Naive thymus-derived CD4-positive, alpha-beta T cell (primary cell): ENCODE results near the gene CCDC88B. TPM values are rescaled to one million over a fixed set of nuclear protein-coding genes. Genes with fewer than 3 reads are reported as not detected.

Experiments
- ATAC-seq: fragments of 150-1000 bp; cut with Tn5 transposase; 2 replicates; pipeline ENCODE4 v1.10.0; 2021; ENCODE audit warnings: mild to moderate bottlenecking, moderate library complexity
- CTCF ChIA-PET: fragments of 350-600 bp; sonication (Branson Sonifier 250); formaldehyde crosslinking; loops from one replicate; lab custom pipeline; 2021; ENCODE audit warnings: antibody characterized with exemption; lab: Charles Lee
- POLR2A ChIA-PET: fragments of 350-600 bp; sonication (Branson Sonifier 250); formaldehyde crosslinking; loops from one replicate; lab custom pipeline; 2021; ENCODE audit warnings: antibody characterized with exemption, inconsistent platforms; lab: Charles Lee
- DNase-seq, 9 donors: peaks; one replicate each; pipeline versions ENCODE4 v3.0.0 to v3.0.0-alpha.2; 2020 to 2022; ENCODE audit warnings: mixed read lengths in 1 of 9
- H3K27ac ChIP-seq: one replicate; pipeline ENCODE4 v1.7.0; 2013; ENCODE audit warnings: mild to moderate bottlenecking, low read depth, low read length, moderate library complexity
- H3K27me3 ChIP-seq, 2 donors: one replicate each; pipeline ENCODE4 v1.7.0; 2013; ENCODE audit warnings: low read length in 2 of 2, mild to moderate bottlenecking in 2 of 2, moderate library complexity in 2 of 2; ENCODE audit not compliant: control insufficient read depth in 2 of 2, insufficient read depth in 2 of 2
- H3K36me3 ChIP-seq, 3 experiments: 1 replicate in 2 of 3; 2 replicates in 1 of 3; pipeline ENCODE4 v1.7.0; 2013; ENCODE audit warnings: low read length in 3 of 3, mild to moderate bottlenecking in 3 of 3, moderate library complexity in 1 of 3; ENCODE audit not compliant: insufficient read depth in 3 of 3, control insufficient read depth in 2 of 3
- H3K4me1 ChIP-seq, 2 donors: one replicate each; pipeline ENCODE4 v1.7.0; 2013; ENCODE audit warnings: low read length in 2 of 2, mild to moderate bottlenecking in 2 of 2, moderate library complexity in 1 of 2; ENCODE audit not compliant: control insufficient read depth in 2 of 2, insufficient read depth in 2 of 2
- H3K4me3 ChIP-seq: 2 replicates; pipeline ENCODE4 v1.7.0; 2013; ENCODE audit warnings: mild to moderate bottlenecking, low read length
- H3K9me3 ChIP-seq, 3 experiments: 1 replicate in 2 of 3; 2 replicates in 1 of 3; pipeline ENCODE4 v1.7.0; 2013; ENCODE audit warnings: low read length in 3 of 3; ENCODE audit not compliant: control insufficient read depth in 2 of 3
- H3K27ac Mint-ChIP-seq, 9 donors: one replicate each; pipeline ENCODE4 v1.8.0; 2020 to 2022; ENCODE audit warnings: mixed read lengths in 9 of 9, mild to moderate bottlenecking in 8 of 9, moderate library complexity in 5 of 9, inconsistent platforms in 2 of 9
- H3K27me3 Mint-ChIP-seq, 5 donors: one replicate each; pipeline ENCODE4 v1.8.0; 2021 to 2022; ENCODE audit warnings: mixed read lengths in 5 of 5, mild to moderate bottlenecking in 1 of 5
- H3K36me3 Mint-ChIP-seq, 5 donors: one replicate each; pipeline ENCODE4 v1.8.0; 2020 to 2022; ENCODE audit warnings: mixed read lengths in 5 of 5, mild to moderate bottlenecking in 3 of 5, inconsistent platforms in 1 of 5
- H3K4me1 Mint-ChIP-seq, 7 donors: one replicate each; pipeline ENCODE4 v1.8.0; 2020 to 2022; ENCODE audit warnings: mixed read lengths in 7 of 7, mild to moderate bottlenecking in 3 of 7, inconsistent platforms in 1 of 7
- H3K4me3 Mint-ChIP-seq, 10 donors: one replicate each; pipeline ENCODE4 v1.8.0; 2020 to 2022; ENCODE audit warnings: mild to moderate bottlenecking in 10 of 10, mixed read lengths in 10 of 10, moderate library complexity in 6 of 10, inconsistent platforms in 2 of 10
- H3K9me3 Mint-ChIP-seq, 11 donors: one replicate each; pipeline ENCODE4 v1.8.0; 2020 to 2022; ENCODE audit warnings: mixed read lengths in 11 of 11, mild to moderate bottlenecking in 4 of 11, inconsistent platforms in 1 of 11, moderate library complexity in 1 of 11
- intact Hi-C, 2 donors: fragments of 100-400 bp; cut with micrococcal nuclease; formaldehyde crosslinking; loops; one replicate each; pipeline ENCODE4 v1.15.1; 2023
- polyA plus RNA-seq, 2 donors: library from polyadenylated mRNA; unstranded; fragments of 300-500 nt; fragmentation: Illumina TruSeq; gene quantifications; one replicate each; pipeline ENCODE4 v1.2.3, GENCODE V29; 2021
- total RNA-seq, 6 experiments: library from RNA in 5 of 6; stranded (reverse) in 5 of 6; gene quantifications; 1 replicate in 5 of 6; 2 replicates in 1 of 6; pipeline ENCODE4 v1.2.3 and lab custom pipeline; 2021 to 2026

CCDC88B gene
- total and polyA plus RNA-seq, 7 experiments from 2014 or later, result 12.8 to 182 (median 74.3) TPM

DNA sequence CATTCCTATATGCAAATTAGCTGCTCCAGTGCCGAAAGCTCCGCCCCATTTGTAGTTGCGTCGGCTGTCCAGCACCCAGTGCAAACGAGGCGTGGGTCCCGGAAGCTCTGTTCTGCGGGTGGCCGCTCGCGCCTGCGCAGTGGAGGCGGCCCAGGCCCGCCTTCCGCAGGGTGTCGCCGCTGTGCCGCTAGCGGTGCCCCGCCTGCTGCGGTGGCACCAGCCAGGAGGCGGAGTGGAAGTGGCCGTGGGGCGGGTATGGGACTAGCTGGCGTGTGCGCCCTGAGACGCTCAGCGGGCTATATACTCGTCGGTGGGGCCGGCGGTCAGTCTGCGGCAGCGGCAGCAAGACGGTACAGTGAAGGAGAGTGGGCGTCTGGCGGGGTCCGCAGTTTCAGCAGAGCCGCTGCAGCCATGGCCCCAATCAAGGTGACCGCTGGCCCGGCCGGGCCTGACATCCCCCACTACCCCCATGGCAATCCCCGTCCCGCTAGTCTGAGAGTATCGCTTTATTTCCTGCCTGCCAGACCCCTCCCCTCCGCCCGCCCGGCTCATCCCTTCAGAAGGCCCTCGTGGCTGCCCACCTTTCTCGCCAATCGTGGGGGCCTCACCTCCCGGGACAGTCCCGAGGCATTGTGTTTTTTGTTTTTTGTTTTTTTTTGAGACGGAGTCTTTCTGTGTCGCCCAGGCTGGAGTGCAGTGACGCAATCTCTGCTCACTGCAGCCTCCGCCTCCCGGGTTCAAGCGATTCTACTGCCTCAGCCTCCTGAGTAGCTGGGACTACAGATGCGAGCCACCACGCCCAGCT, 21.8 kb upstream of the CCDC88B start, which contains the start of gene PRDX5:
TSS of gene PRDX5 (plus strand) at position 161 of the 805 bp plus-strand sequence. CDS start at position 256, 95 bp downstream.
- peaks cover 0 to 23% (median 6%) of the 10 kb centered on the region in 5 donors for H3K36me3 Mint-ChIP-seq
- H3K4me3 Mint-ChIP-seq, result peak within 1 kb of the TSS; percentile 85 to 99 (median 96)
- no peaks in the 10 kb centered on the region for H3K9me3 ChIP-seq
- intact Hi-C loops, result loop anchor here (1.0 to 5.0 kb wide), 16 partner anchors 13 to 1539 kb away; partner anchors contain the start of genes CCDC88B (in 2 of the 2), ESRRA (in 2 of the 2), FKBP2 (in 2 of the 2) and GPR137 (in 2 of the 2)
- peaks cover 20 to 40% (median 27%) of the 10 kb centered on the region in 7 donors for H3K4me1 Mint-ChIP-seq
- peak within 1 kb of the TSS; percentile 92 for H3K27ac ChIP-seq
- POLR2A ChIA-PET, result interaction anchor here (0.5 to 4.2 kb wide), 36 partner anchors 10 to 1653 kb away, joined by 3 to 45 read pairs (median 5); partner anchors contain the start of genes BAD, C11orf98, CATSPERZ and CCDC88B
- H3K27ac Mint-ChIP-seq, result peak within 1 kb of the TSS; percentile 97 to 100 (median 100)
- H3K27me3 ChIP-seq, result no peaks in the 10 kb centered on the region
- H3K9me3 Mint-ChIP-seq, result no peaks in the 10 kb centered on the region
- H3K4me1 ChIP-seq, result peaks cover 7 to 10% of the 10 kb centered on the region in 2 donors
- H3K27me3 Mint-ChIP-seq, result no peaks in the 10 kb centered on the region
- CTCF ChIA-PET, result interaction anchor here (0.5 to 2.5 kb wide), 26 partner anchors 11 to 1191 kb away, joined by 3 to 18 read pairs (median 4); partner anchors contain the start of genes BAD, CATSPERZ, CCDC88B and ESRRA
- peak; percentile 87 for ATAC-seq
- H3K36me3 ChIP-seq, result peaks cover 0 to 55% (median 0%) of the 10 kb centered on the region in 3 experiments
- DNase-seq, result peak; percentile 93 to 97 (median 96)
- H3K4me3 ChIP-seq, result peak within 1 kb of the TSS; percentile 60

DNA sequence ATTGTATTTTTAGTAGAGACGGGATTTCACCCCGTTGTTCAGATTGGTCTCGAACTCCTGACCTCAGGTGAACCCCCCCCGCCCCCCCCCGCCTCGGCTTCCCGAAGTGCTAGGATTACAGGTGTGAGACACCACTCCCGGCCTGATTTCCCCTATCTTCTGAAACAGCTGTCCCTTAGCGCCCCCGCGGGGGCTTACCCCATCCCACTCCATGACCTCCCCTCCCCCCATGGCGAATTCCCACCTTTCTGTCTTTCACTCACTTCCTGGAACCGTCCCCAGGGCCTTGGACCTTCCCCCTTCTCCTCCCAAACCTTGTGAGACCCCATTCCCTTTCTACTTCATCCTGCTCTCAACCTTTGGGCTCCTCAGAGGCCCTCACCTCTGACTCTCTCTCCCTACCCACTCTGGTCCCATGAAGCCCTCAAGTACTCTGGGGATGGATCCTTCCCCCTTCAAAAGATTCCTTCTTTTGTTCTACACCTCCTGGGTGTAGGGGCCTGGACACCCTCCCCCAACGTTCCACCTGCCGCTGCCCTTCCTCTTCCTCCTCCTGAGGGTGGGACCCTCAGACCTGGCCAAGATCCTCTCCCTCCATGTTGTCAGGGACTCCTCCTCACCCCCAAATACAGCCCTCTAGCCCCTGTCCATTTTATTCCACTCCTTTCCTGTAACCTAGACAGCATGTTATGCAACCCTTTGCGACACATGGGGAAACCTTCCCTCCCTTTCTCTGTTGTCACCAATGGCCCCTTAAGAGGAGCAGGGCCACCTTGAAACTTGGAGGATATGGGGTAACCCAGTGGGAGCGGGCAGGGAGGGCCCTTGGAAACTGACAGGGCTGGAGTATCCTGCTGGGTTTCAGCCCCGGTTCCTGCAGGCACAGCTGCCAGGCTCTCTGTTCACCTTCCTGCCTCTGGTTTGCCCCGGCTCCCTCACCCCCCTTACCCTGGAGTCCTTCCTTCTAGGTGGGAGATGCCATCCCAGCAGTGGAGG, 20.9 kb upstream of the CCDC88B start:
- Mint-ChIP-seq H3K9me3 (no peaks in the 10 kb centered on the region), H3K27ac (peak overlapping the region; percentile 93 to 100 (median 100)), H3K4me1 (peaks cover 17 to 38% (median 26%) of the 10 kb centered on the region in 7 donors), H3K36me3 (peaks cover 0 to 22% (median 6%) of the 10 kb centered on the region in 5 donors), H3K27me3 (no peaks in the 10 kb centered on the region), H3K4me3 (peak overlapping the region; percentile 85 to 99 (median 96))
- ChIA-PET CTCF (interaction anchor here (1.3 to 2.4 kb wide), 4 partner anchors 11 to 114 kb away, joined by 4 to 16 read pairs (median 8); partner anchors contain the start of gene FERMT3), POLR2A (interaction anchor here (1.5 to 4.2 kb wide), 8 partner anchors 15 to 457 kb away, joined by 4 to 45 read pairs (median 24); partner anchors contain the start of genes BAD, CCDC88B, ESRRA and FKBP2)
- Histone ChIP-seq H3K4me1 (peaks cover 7 to 10% of the 10 kb centered on the region in 2 donors), H3K27me3 (no peaks in the 10 kb centered on the region), H3K4me3 (peak overlapping the region; percentile 60), H3K9me3 (no peaks in the 10 kb centered on the region), H3K27ac (peak overlapping the region; percentile 92), H3K36me3 (peaks cover 0 to 52% (median 0%) of the 10 kb centered on the region in 3 experiments)
- ATAC-seq (no peak), DNase-seq (no peak)
- intact Hi-C loops, result loop anchor here (1.0 to 5.0 kb wide), 9 partner anchors 12 to 1538 kb away; partner anchors contain the start of genes CCDC88B (in 1 of the 2), CFL1 (in 1 of the 2), FKBP2 (in 1 of the 2) and GPR137 (in 1 of the 2)

DNA sequence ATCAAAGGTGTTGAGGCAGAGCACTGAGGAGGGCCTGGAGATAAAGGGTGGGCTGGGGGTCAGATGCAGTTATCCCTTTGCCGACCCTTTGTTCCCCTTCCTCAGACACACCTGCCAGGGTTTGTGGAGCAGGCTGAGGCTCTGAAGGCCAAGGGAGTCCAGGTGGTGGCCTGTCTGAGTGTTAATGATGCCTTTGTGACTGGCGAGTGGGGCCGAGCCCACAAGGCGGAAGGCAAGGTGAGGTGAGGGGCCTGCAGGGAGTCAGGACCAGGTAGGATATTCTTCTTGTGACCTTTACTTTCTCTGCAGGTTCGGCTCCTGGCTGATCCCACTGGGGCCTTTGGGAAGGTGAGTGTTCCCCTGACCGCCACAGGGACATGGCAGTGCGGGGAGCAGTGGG, 19.4 kb upstream of the CCDC88B start:
- H3K9me3 Mint-ChIP-seq, result no peaks in the 10 kb centered on the region
- peak overlapping the region in 5 of 10 donors; percentile 17 to 68 (median 33) for H3K4me3 Mint-ChIP-seq
- H3K4me1 ChIP-seq, result peaks cover 7 to 10% of the 10 kb centered on the region in 2 donors
- H3K27ac Mint-ChIP-seq, result peak overlapping the region in 4 of 9 donors; percentile 16 to 99 (median 66)
- CTCF ChIA-PET, result no interaction called here
- no peak for DNase-seq
- H3K27me3 Mint-ChIP-seq, result no peaks in the 10 kb centered on the region
- POLR2A ChIA-PET, result interaction anchor here (1.0 to 1.1 kb wide), 2 partner anchors 19 to 458 kb away, joined by 3 read pairs; partner anchors contain the start of genes CCDC88B and SF1
- no peak overlapping the region for H3K4me3 ChIP-seq
- H3K27ac ChIP-seq, result no peak overlapping the region
- no peaks in the 10 kb centered on the region for H3K9me3 ChIP-seq
- no peak for ATAC-seq
- H3K36me3 ChIP-seq, result peaks cover 0 to 37% (median 0%) of the 10 kb centered on the region in 3 experiments
- H3K27me3 ChIP-seq, result no peaks in the 10 kb centered on the region
- H3K4me1 Mint-ChIP-seq, result peaks cover 17 to 35% (median 26%) of the 10 kb centered on the region in 7 donors
- peaks cover 0 to 18% (median 6%) of the 10 kb centered on the region in 5 donors for H3K36me3 Mint-ChIP-seq
- intact Hi-C loops, result no loop called here

GRCh38 chr11:64321026-64321425, 19.0 kb upstream of the CCDC88B start:
- ChIA-PET CTCF (no interaction called here), POLR2A (interaction anchor here (1.1 kb wide), 1 partner anchor 458 kb away, joined by 3 read pairs; the partner anchor contains the start of gene SF1)
- Histone ChIP-seq H3K36me3 (peaks cover 0 to 32% (median 0%) of the 10 kb centered on the region in 3 experiments), H3K9me3 (no peaks in the 10 kb centered on the region), H3K27me3 (no peaks in the 10 kb centered on the region), H3K4me3 (no peak overlapping the region), H3K4me1 (peaks cover 7 to 10% of the 10 kb centered on the region in 2 donors), H3K27ac (no peak overlapping the region)
- DNase-seq, result no peak
- Mint-ChIP-seq H3K27ac (peak overlapping the region in 4 of 9 donors; percentile 19 to 75 (median 42)), H3K27me3 (no peaks in the 10 kb centered on the region), H3K36me3 (peaks cover 0 to 18% (median 6%) of the 10 kb centered on the region in 5 donors), H3K9me3 (no peaks in the 10 kb centered on the region), H3K4me1 (peaks cover 17 to 35% (median 26%) of the 10 kb centered on the region in 7 donors), H3K4me3 (peak overlapping the region in 4 of 10 donors; percentile 17 to 29 (median 24))
- no peak for ATAC-seq
- intact Hi-C loops, result no loop called here

DNA sequence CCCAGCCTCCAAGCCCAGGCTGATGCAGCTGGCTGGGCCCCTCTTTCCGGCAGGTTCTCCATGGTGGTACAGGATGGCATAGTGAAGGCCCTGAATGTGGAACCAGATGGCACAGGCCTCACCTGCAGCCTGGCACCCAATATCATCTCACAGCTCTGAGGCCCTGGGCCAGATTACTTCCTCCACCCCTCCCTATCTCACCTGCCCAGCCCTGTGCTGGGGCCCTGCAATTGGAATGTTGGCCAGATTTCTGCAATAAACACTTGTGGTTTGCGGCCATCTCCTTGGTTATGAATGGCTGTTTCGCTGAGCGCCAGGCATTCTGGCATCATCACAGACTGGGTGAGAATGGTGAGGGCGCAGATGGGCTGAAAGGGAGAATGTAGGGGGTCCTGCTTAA, 18.5 kb upstream of the CCDC88B start:
- intact Hi-C loops, result no loop called here
- Histone ChIP-seq H3K27ac (no peak overlapping the region), H3K4me1 (peaks cover 7 to 10% of the 10 kb centered on the region in 2 donors), H3K9me3 (no peaks in the 10 kb centered on the region), H3K36me3 (peaks cover 0 to 30% (median 0%) of the 10 kb centered on the region in 3 experiments), H3K4me3 (no peak overlapping the region), H3K27me3 (no peaks in the 10 kb centered on the region)
- no peak overlapping the region for H3K4me3 Mint-ChIP-seq
- peaks cover 0 to 18% (median 6%) of the 10 kb centered on the region in 5 donors for H3K36me3 Mint-ChIP-seq
- ChIA-PET CTCF (interaction anchor here (0.6 kb wide), 2 partner anchors 25 to 94 kb away, joined by 3 to 4 read pairs; no protein-coding TSS in a partner anchor), POLR2A (no interaction called here)
- no peaks in the 10 kb centered on the region for H3K27me3 Mint-ChIP-seq
- H3K27ac Mint-ChIP-seq, result peak overlapping the region in 2 of 9 donors; percentile 19 to 29
- DNase-seq (no peak), ATAC-seq (no peak)
- peaks cover 0 to under 1% (median 0%) of the 10 kb centered on the region in 11 donors for H3K9me3 Mint-ChIP-seq
- peaks cover 12 to 30% (median 23%) of the 10 kb centered on the region in 7 donors for H3K4me1 Mint-ChIP-seq
